NCI-H1694 treated with DMSO at 0.1 percent for 48 hours (cell line): ENCODE data around the gene UTF1.

ENCODE experiments used
- DNase-seq: peaks from one replicate; lab custom pipeline; 2025; lab: John Stamatoyannopoulos, UW

The UTF1 gene

DNA sequence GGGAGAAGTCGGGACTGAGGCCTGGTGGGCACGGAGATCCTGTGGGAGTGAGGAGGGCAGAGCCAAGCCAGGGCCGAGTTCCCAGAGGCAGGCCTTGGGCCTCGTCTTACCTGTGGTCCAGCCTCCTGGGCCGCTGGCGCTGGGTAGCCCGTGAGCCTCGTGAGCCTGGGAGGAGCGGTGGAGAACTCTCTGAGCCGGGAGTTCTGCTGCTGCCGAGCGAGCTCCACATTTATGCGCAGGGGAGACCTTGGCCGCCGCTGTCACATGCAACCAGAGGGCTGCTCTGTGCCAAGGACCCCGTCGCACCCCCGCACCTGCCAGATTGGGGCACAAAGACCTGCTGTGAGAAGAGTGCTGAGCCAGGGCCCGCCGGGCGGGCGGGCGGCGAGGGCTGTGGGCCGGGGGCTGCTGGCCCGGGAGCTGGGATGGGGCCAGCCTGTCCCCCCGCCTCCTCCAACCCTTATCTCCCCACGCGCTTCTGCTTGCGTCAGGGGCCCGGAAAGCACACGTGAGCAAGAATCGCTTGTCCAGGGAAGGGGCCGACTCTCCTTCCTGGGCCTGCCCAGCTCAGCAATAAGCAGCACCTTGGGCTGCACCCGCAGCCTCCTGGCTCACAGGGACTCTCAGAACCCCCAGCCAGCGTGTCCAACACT lies 17.8 kb downstream of the UTF1 start:
- no peak for DNase-seq

DNA sequence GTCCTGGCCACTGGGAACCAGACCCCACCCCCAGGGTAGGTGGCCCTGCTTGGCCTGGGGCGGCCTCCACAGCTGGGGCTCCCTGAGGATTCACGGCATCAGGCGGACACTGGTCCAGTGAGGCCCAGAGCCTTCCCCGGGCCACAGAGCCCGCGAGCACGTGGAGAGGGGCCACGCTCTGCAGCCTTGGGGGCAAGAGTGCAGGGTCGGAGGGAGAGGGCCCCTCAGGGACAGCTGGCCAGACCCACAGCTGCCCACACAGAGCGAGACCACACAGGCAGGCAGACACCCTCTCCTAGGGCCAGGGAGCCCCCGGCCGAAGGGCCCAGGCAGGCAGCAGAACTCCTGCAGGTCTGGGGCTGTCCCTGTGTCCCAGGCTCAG lies 18.3 kb downstream of the UTF1 start:
- DNase-seq, result no peak

DNA sequence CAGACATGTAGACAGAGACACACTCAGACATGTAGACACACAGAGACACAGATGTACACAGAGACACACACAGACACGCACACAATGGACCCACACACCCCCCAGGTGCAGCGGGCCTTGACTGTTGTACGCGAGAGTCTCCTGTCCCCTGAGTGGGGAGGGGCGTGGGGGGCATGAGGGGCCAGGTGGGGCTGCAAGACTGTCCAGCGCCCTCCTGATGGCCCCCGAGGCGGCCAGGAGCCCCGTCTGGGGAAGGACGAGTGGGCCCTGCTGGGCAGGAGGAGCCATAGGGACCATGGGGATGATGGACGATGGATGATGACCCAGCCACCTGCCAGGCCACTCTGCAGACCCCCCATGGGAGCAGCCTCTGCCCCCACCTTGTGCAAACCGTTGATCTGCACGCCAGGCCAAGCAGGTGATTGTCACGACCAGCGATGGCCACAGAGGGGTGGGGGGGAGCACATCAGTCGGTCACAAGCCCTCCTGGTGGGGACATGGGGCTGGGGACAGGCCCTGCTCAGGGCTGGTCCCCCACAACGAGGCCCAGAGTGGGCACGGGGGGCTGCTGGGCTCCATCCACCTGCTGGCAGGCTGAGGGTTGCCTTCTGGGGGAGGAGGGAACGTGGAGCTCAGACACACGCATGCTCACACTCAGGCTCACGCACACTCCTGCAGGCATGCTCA lies 19.2 kb downstream of the UTF1 start:
- no peak for DNase-seq

DNA sequence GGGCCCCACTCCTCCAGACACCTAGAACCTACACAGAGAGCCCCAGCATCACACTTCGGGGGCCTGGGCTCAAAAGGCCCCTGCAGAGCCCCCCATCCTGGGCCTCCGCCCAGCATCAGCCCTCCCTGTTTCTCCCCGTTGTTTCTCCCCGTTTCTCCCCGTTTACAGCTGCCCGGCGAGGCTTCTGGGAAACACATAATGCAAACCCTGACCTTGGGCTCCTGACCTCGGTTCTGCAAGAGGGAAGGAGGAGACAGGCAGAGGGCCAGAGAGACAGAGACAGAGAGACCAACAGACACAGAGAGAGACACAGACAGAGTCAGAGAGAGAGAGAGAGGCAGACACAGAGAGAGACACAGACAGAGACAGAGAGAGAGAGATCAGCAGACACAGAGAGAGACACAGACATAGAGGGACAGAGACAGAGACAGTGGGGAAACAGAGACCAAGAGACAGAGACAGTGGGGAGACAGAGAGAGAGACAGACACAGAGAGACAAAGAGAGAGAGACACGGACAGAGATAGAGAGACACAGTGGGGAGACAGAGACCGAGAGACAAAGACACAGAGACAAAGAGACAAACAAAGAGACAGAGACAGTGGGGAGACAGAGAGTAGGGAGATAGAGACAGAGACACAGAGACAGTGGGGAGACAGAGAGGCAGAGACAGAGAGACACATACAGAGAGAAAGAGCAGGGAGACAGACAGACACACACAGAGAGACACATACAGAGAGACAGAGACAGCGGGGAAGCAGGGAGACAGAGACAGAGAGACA lies 20.1 kb downstream of the UTF1 start:
- no peak for DNase-seq

DNA sequence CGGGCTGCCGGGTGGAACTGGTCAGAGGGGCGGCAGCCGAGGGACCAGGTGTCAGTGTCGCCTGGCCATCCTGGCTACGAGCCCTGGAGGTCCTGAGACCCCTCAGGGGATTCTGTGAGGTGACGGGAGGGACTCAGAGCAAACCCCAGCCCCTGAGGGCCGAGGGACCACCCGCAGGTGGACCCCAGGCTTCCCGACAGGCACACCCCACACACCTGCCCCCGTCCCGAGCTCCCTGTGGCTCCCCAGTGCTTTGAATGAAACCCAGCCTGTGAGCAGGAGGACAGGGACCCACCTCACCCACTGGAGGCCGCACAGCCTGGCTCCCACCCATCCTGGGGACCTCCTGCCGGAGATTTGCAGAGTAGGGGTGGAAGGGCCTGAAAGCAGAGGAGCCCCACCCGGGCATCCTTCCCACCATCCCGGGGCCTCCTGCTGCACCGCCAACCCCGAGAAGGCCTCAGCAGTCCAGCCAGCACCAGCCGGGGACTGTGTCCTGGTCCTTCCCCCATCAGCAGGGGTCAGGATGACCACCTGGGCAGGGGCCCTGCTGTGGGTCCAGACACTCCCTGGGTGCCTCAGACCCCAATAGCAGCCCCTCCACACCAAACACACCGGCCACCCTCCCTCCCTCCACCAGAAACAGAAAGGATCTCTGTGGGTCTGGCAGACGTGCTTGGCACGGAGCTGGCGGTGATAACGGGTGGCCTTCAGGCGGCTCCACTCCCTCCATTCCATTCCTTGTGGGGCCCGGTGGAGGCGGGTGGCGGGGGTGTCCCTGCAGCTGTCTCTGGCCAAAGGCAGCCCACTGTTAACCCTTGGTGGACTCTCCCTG lies 21.6 kb downstream of the UTF1 start:
- DNase-seq, result no peak

DNA sequence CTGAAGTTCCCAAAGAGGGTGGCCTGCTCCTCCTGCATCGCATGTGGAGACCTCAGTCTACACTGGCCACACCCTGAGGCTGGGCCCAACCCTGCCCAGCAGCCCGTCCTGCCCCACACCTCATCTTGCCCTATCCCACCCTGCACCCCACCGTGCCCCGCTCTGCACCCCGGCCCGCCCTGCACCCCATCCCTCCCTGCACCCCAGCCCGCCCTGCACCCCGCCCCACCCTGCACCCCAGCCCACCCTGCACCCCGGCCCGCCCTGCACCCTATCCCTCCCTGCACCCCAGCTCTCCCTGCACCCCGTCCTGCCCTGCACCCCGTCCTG lies 22.2 kb downstream of the UTF1 start:
- DNase-seq, result no peak

DNA sequence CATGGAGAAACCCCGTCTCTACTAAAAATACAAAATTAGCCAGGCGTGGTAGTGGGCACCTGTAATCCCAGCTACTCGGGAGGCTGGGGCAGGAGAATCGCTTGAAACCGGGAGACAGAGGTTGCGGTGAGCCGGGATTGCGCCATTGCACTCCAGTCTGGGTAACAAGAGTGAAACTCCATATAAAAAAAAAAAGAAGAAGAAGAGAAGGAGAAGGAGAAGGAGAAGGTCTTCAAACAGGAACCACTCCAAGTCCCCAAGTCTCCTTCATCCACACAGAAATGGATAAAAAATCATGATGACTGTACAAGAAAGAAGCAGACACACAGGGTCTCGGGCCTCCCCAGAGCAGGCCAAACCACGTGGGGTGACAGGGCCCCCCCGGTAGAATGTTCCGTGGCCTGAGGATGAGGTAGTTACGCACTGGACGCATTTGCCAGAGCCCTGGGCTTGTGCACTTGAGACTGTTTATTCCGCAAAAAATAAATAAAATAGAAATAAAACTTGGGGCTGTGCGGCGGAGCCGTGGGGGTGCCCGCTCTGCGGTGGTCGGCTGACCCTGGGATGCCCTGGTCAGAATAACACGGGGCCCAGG lies 23.4 kb downstream of the UTF1 start:
- no peak for DNase-seq

DNA sequence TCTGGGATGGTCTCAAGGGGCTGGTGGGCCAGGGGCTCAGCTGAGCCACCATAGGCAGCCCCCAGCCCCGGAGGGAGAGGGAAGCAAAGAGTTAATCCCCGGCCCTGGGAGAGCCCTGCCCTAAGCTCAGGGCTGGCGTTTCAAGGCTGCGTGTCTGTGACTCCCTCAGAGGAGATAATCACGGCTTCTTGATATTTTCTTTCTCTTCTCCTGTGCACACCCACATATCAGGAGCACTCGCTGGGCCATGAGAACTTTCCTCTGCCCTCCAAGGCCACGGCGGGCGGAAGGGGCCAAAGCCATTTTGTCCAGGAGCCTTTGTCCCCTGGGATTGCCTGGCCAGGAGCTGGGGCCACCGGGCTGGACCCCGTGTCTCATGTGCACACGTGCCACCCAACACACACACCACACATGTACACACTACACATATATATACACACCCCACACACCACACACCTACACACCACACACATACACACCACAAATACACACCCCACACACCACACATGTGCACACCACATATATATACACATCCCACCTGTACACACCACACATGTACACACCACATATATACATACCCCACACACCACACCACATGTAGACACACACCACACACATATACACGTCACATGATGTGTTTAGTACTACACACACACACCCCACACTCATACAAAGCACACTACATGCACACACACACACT lies 24.6 kb downstream of the UTF1 start:
- no peak for DNase-seq

DNA sequence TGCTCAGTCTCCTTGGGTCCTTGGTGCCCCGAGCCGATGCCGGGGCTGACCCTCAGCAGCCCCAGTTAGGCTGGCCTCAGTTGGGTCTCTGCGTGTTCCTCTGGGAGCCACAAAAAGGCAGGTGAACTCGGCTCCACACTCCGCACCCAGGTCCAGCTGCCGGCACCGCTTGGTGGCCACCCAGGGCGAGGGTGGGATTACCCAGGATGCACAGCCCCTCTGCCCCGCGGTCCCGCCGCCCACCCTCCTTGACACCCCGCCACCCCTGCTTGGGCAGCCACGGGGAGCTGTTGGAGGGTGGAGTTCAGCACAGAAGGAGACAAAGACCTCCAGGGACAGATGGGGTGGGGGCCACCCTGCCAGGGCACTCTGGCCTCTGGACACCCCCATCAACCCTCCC lies 25.3 kb downstream of the UTF1 start:
- DNase-seq, result no peak

DNA sequence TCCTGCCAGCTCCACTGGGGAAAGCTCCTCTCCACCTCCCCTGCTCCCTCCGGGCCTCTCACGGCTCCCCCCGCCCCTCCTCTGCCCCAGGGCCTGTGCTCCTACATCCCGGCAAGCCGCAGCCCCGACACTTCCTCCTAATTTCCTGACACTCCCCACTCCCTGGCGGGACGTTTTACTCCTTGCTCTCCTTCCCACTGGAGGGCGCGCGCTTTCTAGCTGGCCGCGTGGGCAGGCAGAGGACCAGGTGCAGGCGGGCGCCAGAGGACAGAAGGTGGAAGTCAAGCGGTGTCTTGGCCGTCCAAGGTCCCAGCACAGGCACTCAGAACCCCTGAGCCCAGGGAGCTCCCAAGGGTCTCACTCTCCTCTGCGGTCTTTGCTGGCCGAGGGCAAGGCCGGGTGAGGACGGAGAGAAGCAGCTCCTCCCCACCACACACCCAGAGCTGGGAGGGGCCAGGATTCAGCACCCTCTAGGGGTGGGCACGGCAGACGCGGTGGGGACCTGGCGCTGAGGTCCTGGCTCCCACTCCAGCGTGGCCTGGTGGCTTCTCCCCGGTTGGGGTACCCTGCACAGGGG lies 27.6 kb downstream of the UTF1 start:
- no peak for DNase-seq

DNA sequence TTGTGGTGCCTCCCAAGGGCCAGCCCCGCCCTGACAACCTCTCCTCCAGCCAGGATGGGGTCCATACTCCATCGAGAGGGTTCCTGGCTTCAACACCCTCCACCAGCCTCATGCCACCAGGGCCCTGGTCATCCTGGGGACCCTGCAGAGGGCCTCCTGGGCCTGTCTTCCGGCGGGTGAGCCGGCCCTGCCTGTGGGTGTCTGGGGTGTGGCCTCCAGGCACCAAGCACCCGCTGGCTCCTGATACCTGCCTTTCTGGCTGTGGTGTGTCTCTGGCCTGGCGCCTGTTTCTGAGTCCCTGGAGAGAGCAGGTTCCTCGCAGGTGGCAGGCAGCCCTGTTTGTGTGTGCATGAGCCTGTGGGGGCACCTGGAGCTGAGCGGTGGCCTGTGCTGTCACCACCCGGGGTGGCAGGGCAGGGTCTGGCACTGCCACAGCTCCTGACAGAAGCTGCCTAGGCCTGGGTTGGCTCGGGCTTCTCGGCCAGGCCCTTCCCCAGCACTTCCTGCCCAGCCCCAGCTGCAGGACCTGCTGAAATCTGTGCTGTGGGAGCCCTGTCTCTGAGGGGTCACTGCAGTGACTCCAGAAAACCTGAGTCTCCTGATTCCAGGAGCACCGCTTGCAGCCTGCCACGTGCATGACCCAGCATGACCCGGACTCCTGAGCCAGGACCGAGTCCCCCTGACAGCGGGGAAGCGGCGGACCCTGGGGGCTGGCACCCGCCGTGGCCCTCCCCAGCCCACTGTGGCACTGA lies 28.2 kb downstream of the UTF1 start:
- DNase-seq, result no peak

DNA sequence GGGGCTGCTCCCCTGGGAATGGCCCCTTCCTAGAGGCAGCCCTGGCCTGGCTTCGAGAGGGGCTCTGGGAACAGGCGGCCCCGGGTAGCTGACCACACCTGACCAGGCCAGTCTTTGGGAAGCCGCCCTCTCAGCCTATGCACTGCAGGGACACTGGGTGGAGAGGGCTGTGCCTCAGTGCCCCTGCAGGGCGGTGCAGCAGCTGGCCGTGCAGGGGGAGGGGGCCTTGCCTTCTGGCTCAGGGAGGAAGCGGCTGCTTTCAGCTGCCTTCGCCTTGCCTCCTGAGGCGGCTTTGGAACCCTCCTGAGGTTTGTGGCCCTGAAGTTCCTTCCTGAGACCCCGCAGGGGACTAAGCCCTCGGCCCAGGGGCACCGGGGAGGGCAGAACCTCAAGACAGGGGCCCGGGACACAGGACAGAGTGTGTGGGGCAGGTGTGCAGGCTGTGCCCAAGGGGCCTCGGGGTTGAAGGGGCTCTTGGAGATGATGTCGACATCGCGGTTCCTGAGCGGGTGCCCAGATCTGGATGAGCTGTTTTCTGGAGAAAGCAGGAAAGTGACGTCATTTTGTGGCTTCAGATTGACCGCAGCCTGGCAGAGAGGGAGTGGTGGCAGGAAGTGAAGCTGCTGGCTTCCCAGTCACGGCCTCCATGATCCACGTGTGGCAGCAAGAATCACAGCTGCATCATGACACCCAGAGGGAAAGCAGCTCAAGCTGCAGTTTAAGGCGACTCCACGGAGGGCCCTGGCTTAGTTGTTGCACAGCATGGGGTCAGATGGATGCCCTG lies 29.0 kb downstream of the UTF1 start:
- no peak for DNase-seq

DNA sequence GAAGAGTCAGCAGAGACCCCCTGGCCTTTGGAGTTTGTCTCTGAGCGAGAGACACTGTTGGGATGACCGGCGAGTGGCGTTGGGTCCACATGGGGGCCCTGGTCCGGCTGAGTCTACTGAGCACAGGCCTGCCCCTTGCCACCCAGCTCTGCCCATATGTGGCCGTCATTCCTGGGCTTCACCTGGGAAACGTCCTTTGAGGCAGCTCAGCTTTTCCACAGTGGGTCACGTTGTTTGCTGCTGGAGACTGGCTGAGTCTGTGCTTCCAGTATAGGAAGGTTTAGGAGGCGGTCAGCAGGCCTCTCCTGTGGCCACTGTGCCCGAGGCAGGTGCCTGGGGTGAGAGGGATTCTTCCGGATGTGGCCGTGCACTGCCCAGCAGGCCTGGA lies 29.6 kb downstream of the UTF1 start:
- DNase-seq, result no peak

DNA sequence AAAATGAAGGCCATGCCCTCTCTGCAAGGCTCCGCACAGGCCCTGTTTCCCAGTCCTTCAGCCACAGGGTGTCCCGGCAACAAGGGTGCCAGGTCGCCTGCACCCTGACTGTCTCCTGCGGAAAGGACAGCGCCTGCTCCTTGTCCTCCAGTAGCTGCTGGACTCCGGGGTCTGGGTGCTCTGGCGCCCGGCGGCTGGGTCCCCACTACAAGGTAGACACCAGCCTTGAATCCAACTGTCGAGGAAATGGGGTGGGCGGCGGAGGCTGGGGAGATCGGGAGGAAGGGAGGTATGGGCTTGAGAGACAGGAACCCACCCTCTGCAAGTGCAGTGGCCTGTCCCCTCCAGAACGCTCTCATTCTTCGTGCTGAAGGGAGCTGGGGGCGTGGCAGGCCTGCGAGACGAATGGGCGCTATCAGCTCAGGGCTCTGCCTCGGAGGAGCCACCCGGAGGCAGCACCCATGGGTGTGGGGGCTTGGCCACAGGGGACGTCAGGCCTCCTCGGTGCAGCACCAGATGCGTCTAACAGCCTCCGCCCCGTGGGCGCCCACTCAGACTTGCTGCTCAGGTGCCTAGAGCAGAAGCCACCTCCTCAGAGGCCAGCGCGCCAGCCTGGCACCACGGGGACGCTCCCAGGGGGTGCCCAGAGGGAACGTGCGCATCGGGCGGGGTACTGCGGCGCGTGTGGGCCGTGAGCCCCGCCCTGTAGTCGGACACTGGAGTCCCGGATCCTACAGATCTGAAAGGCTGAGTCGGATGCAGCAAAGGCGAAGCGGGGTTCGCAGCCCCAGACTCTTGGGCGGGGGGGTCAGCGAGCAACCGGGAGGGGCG lies 31.1 kb downstream of the UTF1 start:
- DNase-seq, result no peak

DNA sequence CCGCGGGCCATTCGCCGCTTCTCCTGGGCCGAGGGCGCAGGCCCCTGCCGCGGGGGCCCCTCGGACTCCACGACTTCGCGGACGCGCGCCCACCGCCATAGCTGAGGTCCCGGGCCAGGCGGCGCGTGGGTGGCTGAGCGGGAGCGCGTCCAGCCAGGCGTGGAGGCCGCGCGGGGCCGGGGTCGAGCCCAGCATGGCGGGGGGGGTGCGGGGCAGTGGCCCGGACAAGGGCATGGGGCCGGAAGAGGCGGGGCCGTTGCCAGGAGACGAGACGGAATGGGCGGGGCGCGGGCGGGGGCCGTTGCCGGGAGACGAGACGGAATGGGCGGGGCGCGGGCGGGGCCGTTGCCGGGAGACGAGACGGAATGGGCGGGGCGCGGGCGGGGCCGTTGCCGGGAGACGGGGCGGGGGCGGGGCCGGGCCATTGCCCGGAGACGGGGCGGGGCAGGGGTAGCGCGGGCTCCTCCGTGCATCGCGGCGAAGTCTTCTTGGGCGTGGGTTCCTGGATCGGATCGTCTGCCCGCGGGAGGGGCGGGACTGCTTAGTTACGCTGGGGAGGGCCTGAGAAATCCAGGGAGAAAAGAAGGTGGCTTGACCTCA lies 31.8 kb downstream of the UTF1 start:
- no peak for DNase-seq

DNA sequence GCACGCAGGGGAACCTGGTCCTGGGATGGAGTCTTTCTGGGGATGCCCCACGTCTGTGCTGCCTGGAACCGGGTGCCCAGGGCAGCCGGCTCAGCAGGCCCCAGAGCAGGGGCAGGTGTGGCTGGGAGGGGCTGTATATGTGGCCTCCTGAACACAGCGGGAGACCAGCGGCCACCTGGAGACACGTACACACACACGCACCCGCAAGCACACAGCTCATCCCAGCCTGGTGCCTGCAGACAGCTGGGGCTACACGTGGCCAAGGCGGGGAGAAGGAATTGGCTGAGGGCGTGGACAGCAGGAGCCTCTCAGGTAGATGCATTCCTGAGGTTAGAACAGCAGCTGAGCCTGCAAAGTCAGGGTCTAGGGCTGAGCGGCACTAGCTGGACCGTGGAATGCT lies 32.7 kb downstream of the UTF1 start:
- no peak for DNase-seq

DNA sequence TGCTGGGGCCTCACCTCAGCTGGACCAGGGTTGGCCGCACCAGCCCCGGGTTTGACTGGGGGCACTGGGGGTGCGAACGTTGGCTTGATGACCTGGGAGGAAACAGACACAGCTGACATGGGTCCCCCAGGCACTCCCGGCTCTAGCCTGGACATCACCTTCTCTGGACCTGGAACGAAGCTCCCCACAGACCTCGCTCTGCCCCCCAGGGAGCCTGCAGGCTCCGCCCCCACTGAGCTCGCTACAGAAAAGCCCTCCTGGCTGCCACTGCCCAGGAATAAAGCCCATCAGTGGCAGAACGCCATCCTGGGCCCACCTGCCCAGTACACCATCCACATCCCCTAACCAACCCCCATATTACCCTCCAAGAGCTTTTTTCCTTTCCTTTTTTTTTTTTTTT lies 33.7 kb downstream of the UTF1 start:
- DNase-seq, result no peak

DNA sequence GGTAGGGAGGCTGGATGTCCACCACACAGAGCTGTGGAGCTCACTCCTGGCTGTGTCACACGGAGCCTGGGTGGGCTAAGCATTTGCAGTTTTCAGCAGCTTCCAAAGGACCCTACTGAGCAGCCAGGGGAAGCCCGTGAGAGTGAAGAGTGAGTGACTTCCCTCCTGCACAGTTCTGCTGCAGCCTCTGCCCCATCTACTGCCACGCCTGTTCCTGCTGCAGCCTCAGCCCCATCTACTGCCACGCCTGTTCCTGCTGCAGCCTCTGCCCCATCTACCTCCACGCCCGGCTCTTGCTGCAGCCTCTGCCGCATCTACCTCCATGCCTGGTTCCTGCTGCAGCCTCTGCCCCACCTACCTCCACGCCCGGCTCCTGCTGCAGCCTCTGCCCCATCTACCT lies 34.4 kb downstream of the UTF1 start:
- no peak for DNase-seq
